ENCODE results near the gene GLRX5. TPM values are rescaled to one million over a fixed set of nuclear protein-coding genes. Genes with fewer than 3 reads are reported as not detected.

Gene GLRX5
- total RNA-seq, 4 donors from 2014 or later = 28.0 to 83.2 (median 74.0) TPM

GRCh38 chr14:95515080-95515489 lies 19.8 kb upstream of the GLRX5 start:
- Histone ChIP-seq H3K27me3 (no peaks in the 10 kb centered on the region), H3K27ac (peak overlapping the region; percentile 69 to 73 (median 72)), H3K4me3 (peak overlapping the region; percentile 64 to 78 (median 70)), H3K36me3 (no peaks in the 10 kb centered on the region), H3K9me3 (no peaks in the 10 kb centered on the region), H3K4me1 (peaks cover 54 to 55% of the 10 kb centered on the region in 2 donors)
- DNase-seq (peak in 1 of 2 donors; percentile 43), ATAC-seq (no peak)
- no peak for TF ChIP-seq CTCF (IDR thresholded peaks at IDR 0.05 in 4 of 5, conservative IDR thresholded peaks at IDR 0.05 in 1 of 5)
- TF ChIP-seq POLR2A (IDR thresholded peaks at IDR 0.05) = no peak
- in situ Hi-C loops (cut with MboI; ENCODE audit: low sequenced_read_pairs in 4 of 4) (no loop called here), intact Hi-C loops (cut with DNase I; ENCODE audit: low total_unique reads) (loop anchor here (5.0 kb wide), 1 partner anchor 33 kb away; no protein-coding TSS in a partner anchor)

- in situ Hi-C loops (cut with MboI; ENCODE audit: low sequenced_read_pairs in 4 of 4) (no loop called here), intact Hi-C loops (cut with DNase I; ENCODE audit: low total_unique reads) (loop anchor here (5.0 kb wide), 1 partner anchor 34 kb away; no protein-coding TSS in a partner anchor)
- DNase-seq (peak in 1 of 2 donors; percentile 64), ATAC-seq (peak; percentile 49)
- TF ChIP-seq POLR2A (IDR thresholded peaks at IDR 0.05) (peak in 1 of 2 donors; percentile 13), CTCF (IDR thresholded peaks at IDR 0.05 in 4 of 5, conservative IDR thresholded peaks at IDR 0.05 in 1 of 5) (peak; percentile 30 to 60 (median 43))
- Histone ChIP-seq H3K4me3 (peak overlapping the region; percentile 64 to 78 (median 70)), H3K27ac (peak overlapping the region; percentile 69 to 73 (median 72)), H3K9me3 (no peaks in the 10 kb centered on the region), H3K36me3 (no peaks in the 10 kb centered on the region), H3K27me3 (no peaks in the 10 kb centered on the region), H3K4me1 (peaks cover 49 to 53% of the 10 kb centered on the region in 2 donors)
Measured at GRCh38 chr14:95515596-95516552, 19.0 kb upstream of the GLRX5 start.

GRCh38 chr14:95516554-95517181 lies 18.2 kb upstream of the GLRX5 start, which contains the start of gene SYNE3:
TSS of gene SYNE3 (minus strand) at chr14:95516650. CDS start at chr14:95475821, 40,829 bp downstream.
- peak within 1 kb of the TSS; percentile 69 to 73 (median 72) for H3K27ac ChIP-seq
- intact Hi-C loops (cut with DNase I; ENCODE audit: low total_unique reads) = loop anchor here (5.0 kb wide), 1 partner anchor 34 kb away; no protein-coding TSS in a partner anchor
- peak; percentile 45 to 53 for ATAC-seq
- no peak for TF ChIP-seq CTCF (IDR thresholded peaks at IDR 0.05 in 4 of 5, conservative IDR thresholded peaks at IDR 0.05 in 1 of 5)
- no peak for TF ChIP-seq POLR2A (IDR thresholded peaks at IDR 0.05)
- peak within 1 kb of the TSS; percentile 64 to 78 (median 70) for H3K4me3 ChIP-seq
- no peaks in the 10 kb centered on the region for H3K9me3 ChIP-seq
- in situ Hi-C loops (cut with MboI; ENCODE audit: low sequenced_read_pairs in 4 of 4) = no loop called here
- H3K27me3 ChIP-seq = no peaks in the 10 kb centered on the region
- H3K4me1 ChIP-seq = peaks cover 41 to 47% of the 10 kb centered on the region in 2 donors
- DNase-seq = peak in 1 of 2 donors; percentile 43
- H3K36me3 ChIP-seq = no peaks in the 10 kb centered on the region

GRCh38 chr14:95518045-95518751 lies 16.7 kb upstream of the GLRX5 start:
- no peaks in the 10 kb centered on the region for H3K9me3 ChIP-seq
- ATAC-seq = no peak
- H3K4me1 ChIP-seq = peaks cover 35 to 47% of the 10 kb centered on the region in 2 donors
- H3K4me3 ChIP-seq = no peak overlapping the region
- in situ Hi-C loops (cut with MboI; ENCODE audit: low sequenced_read_pairs in 4 of 4) (no loop called here), intact Hi-C loops (cut with DNase I; ENCODE audit: low total_unique reads) (loop anchor here (5.0 kb wide), 1 partner anchor 36 kb away; no protein-coding TSS in a partner anchor)
- DNase-seq = no peak
- H3K27ac ChIP-seq = peak overlapping the region in 3 of 4 donors; percentile 69 to 73 (median 72)
- H3K27me3 ChIP-seq = no peaks in the 10 kb centered on the region
- no peaks in the 10 kb centered on the region for H3K36me3 ChIP-seq
- TF ChIP-seq CTCF (IDR thresholded peaks at IDR 0.05 in 4 of 5, conservative IDR thresholded peaks at IDR 0.05 in 1 of 5) = no peak
- no peak for TF ChIP-seq POLR2A (IDR thresholded peaks at IDR 0.05)

Data from gastrocnemius medialis (tissue), 4 donors.